HG03354 (cell line): ENCODE results near the gene MSX2.

Source experiments
- ATAC-seq: cut with Tn5 transposase; IDR thresholded peaks from one replicate; pipeline ENCODE4 v1.9.1; 2021; ENCODE audit warnings: mild to moderate bottlenecking; ENCODE audit not compliant: unreplicated experiment, poor library complexity, severe bottlenecking

Gene MSX2

DNA sequence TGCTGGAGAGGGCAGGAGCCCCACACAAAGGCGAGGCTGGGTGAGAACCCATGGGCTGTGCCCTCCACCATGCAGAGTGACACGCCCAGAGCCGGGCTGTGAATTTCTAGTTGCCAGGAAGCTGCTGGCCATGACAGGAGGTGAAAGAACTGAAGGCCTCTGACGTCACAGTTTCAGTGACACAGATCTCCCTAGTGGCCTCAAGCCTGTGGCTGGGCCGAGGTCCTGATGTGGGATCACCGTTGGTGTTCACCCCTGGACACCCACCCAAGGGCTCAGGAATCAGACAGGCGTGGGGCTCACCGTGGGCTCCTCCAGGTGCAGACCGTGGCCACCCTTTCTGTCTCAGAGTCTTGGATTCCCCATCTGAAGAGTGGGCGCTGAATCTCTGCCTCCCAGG lies 39.9 kb downstream of the MSX2 start:
- ATAC-seq = no peak

DNA sequence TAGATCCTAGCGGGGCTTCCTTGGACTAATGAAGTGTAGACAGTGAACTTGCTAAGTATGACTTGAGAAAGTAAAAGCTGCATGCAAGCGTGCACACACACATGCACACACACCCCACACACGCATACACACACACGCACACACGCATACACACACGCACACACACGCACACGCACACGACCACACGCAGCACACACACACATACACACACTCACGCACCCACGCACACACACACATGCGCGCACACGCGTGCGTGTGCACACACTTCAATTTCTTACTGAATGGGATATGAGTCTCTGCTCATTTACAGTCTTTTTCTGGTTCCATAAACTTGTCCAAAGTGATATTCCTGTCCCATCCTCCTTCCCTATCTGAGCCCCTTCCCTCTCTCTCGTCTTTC lies 41.2 kb downstream of the MSX2 start:
- no peak for ATAC-seq

DNA sequence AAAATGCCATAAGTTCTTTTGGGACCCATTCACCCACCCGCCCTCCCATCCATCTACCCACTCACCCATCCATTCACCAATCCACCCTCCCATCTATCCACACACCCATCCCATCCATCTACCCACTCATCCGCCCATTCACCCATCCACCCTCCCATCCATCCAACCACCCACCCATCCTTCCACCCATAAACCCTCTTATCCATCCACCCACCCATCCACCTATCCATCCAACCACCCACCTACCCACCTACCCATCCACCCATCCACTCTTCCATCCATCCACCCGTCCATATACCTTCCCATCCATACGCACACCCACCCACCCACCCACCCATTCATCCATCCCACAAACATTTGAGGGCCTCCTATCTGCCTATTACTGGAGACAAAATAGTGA lies 43.3 kb downstream of the MSX2 start:
- no peak for ATAC-seq

DNA sequence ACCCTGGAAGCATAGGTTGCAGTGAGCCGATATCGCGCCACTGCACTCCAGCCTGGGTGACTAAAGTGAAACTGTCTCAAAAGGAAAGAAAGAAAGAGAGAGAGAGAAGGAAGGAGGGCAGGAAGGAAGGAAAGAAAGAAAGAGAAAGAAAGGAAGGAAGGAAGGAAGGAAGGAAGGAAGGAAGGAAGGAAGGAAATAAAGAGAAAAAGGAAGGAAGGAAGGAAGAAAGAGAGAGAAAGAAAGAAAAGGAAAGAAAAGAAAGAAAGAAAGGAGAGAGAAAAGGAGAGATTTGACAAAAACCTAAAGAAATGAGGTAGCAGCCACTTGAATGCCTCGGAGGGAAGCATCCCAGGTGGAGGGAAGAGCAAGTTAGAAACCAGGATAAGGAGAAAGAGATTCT lies 44.6 kb downstream of the MSX2 start:
- no peak for ATAC-seq

DNA sequence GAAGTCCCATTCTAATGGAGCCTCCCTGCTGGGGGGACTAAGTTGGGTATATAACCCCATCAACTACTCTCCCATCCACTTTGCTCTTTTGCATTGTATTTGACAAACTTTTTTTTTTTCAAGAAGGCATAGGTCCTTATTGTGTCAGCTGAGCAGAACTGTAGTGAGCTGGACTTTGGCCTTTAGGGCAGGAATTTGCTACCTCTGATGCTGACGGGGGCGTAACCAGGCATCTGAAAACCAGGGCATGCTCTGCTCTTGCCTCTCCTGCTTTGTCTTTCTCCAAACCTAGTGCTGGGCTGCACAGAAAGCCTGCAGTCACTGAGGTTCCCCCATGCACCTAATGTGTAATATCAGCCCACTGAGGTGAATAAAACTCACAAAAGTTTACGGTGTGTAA lies 49.0 kb downstream of the MSX2 start:
- ATAC-seq = no peak

DNA sequence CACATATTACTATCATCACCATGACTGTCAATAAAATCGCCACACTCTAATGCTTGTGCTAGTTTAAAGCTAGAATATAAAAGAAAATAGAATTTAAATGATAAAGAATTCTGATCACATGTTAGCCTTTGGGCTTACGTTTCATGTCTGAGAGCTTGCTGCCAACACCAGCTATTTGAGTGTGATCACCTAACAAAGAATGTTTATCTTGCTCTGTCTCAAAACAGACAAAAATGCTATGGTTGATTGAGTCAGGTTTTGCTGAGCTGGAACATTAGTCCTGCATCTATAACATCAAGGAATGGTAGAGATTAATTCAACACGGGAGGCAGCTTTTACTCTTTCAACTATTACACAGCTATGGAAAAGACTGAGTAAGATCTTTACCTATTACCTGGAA lies 50.7 kb downstream of the MSX2 start:
- no peak for ATAC-seq

DNA sequence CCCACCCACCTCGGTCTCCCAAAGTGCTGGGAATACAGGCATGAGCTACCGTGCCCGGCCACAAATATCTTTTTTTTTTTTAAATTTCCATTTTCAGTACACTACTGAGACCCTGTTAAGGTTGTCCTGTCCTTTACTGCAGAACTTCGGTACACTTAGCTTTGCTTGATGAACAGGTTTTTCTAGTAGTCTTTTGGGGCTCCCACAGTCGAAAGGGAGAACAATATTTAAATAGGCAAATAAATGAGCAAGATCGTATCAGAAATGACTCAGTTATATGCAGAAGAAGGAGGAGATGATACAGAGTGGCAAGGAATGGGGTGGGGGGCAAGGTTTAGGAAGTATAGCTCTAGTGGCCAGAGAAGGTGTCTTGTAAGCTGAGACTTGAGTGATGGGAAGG lies 52.7 kb downstream of the MSX2 start:
- no peak for ATAC-seq

DNA sequence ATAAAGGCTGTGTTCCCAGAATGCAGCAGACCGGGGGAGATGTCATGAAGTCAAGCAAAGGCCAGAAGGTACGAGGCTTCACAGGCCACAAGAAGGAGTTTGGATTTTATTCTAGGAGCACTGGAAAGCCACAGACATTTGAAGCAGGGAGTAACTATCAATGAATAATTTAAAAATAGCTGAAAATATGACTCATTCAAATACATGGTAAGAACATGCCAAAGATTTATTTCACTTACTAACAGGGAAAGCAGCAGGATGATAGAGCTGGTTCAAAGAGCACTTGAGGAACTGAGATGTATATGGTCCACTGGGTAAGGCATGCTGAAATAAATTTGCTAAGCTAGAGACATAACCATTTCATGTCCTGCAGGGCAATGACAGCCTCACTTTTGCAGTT lies 53.2 kb downstream of the MSX2 start:
- ATAC-seq = no peak
